HL-60/S4 treated with phorbol 12-myristate 13-acetate at 8.2 ng/mL for 4 days and 3 days (cell line): ENCODE measurements around the gene CEACAM5.

Experiments
- in situ Hi-C: fragments of 300-500 bp; cut with MboI; formaldehyde crosslinking; loops from 2 replicates; pipeline ENCODE4 v1.15.0; 2022; ENCODE audit warnings: low sequenced_read_pairs

Gene CEACAM5

GRCh38 chr19:41708481-41708880 is at the start of gene CEACAM5:
CEACAM5 (plus strand) TSS chr19:41708626; CDS start chr19:41708732, 106 bp downstream.
- in situ Hi-C loops, result no loop called here

GRCh38 chr19:41666075-41666474 is 42.4 kb upstream of the CEACAM5 start:
- in situ Hi-C loops, result no loop called here

GRCh38 chr19:41668315-41668714 is 40.1 kb upstream of the CEACAM5 start:
- in situ Hi-C loops, result no loop called here

- in situ Hi-C loops, result no loop called here
These were observed 37.7 kb upstream of the CEACAM5 start for GRCh38 chr19:41670755-41671154.

- in situ Hi-C loops, result no loop called here
These were observed 36.9 kb upstream of the CEACAM5 start for GRCh38 chr19:41671486-41671885.

GRCh38 chr19:41682437-41682836 is 26.0 kb upstream of the CEACAM5 start:
- in situ Hi-C loops, result no loop called here

GRCh38 chr19:41687419-41687818 is 21.0 kb upstream of the CEACAM5 start:
- in situ Hi-C loops, result no loop called here

GRCh38 chr19:41688098-41688497 is 20.3 kb upstream of the CEACAM5 start, which contains the start of gene CEACAM7:
CEACAM7 (minus strand) TSS chr19:41688270; CDS start chr19:41688165, 105 bp downstream.
- in situ Hi-C loops, result no loop called here

- in situ Hi-C loops, result no loop called here
These were observed 19.7 kb upstream of the CEACAM5 start for GRCh38 chr19:41688687-41689086.

GRCh38 chr19:41689993-41690800 is 18.2 kb upstream of the CEACAM5 start:
- in situ Hi-C loops, result no loop called here

GRCh38 chr19:41690801-41691065 is 17.7 kb upstream of the CEACAM5 start:
- in situ Hi-C loops, result no loop called here

GRCh38 chr19:41691268-41691970 is 17.0 kb upstream of the CEACAM5 start:
- in situ Hi-C loops, result no loop called here

- in situ Hi-C loops, result no loop called here
These were observed 14.2 kb upstream of the CEACAM5 start for GRCh38 chr19:41694196-41694595.

GRCh38 chr19:41694831-41695635 is 13.4 kb upstream of the CEACAM5 start:
- in situ Hi-C loops, result no loop called here

GRCh38 chr19:41695745-41696144 is 12.7 kb upstream of the CEACAM5 start:
- in situ Hi-C loops, result no loop called here

GRCh38 chr19:41696402-41697197 is 11.8 kb upstream of the CEACAM5 start:
- in situ Hi-C loops, result no loop called here

GRCh38 chr19:41697198-41697855 is 11.1 kb upstream of the CEACAM5 start:
- in situ Hi-C loops, result no loop called here

- in situ Hi-C loops, result no loop called here
These were observed 9.6 kb upstream of the CEACAM5 start for GRCh38 chr19:41698746-41699230.

- in situ Hi-C loops, result no loop called here
These were observed 9.0 kb upstream of the CEACAM5 start for GRCh38 chr19:41699231-41699967.
